ENCODE data around the gene TMEM53.

TMEM53 gene

DNA sequence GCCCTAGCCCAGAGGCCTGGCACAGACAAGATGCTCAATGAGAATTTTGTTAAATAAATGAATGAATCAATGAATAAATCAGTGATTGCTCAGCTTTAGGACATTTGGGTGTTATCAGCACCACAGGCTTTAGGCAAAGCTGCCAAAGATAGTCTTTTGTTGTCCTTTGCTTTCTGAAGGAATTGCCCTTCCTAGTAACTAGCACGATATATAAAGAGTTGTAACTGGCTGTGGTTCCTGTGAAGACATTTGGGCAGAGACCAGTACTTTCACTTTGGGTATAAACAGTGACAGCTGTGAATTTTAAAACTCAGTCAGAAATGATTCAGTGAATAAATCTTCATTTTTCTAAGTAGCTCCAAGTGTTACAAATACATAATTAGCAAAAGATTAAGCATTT is 43.4 kb upstream of the TMEM53 start:
- H3K36me3 ChIP-seq (ENCODE audit: insufficient read depth, low read length), result no peaks in the 10 kb centered on the region
- no peak for TF ChIP-seq FOXP2 (optimal IDR thresholded peaks at IDR 0.05; ENCODE audit: control extremely low read depth, extremely low read length, insufficient read depth)
- no peak for TF ChIP-seq EZH2 (IDR thresholded peaks at IDR 0.05)
- no peak for TF ChIP-seq POLR2AphosphoS5 (IDR thresholded peaks at IDR 0.05; ENCODE audit: borderline replicate concordance, low read depth, low read length)
- DNase-seq (ENCODE audit: low read depth, low spot score), result no peak
- peak overlapping the region; percentile 26 for H3K9ac ChIP-seq (ENCODE audit: insufficient read length)
- no peak overlapping the region for H3K4me3 ChIP-seq
- H3K9me3 ChIP-seq (ENCODE audit: low read depth, low read length), result no peaks in the 10 kb centered on the region
- no peak overlapping the region for H3K27ac ChIP-seq

DNA sequence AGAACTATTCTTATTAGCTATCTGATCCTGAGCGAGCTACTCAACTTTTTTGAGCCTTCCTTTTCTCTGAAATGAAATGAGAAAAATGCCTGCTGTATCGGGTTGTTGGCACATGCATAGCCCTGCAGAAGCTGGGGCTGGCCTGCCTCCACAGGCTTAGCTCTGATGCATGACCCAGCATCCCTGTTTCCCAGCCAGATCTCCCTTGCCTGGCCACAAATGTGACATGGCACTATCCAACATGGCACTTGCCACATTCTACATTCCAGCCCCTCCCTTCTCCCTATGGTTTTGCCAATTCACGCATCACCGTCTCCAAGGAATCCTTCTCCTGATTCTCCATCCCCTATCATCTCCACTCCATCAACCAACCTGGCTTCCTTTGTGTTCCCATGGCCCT is 42.9 kb upstream of the TMEM53 start:
- no peaks in the 10 kb centered on the region for H3K9me3 ChIP-seq (ENCODE audit: low read depth, low read length)
- TF ChIP-seq FOXP2 (optimal IDR thresholded peaks at IDR 0.05; ENCODE audit: control extremely low read depth, extremely low read length, insufficient read depth), result no peak
- H3K9ac ChIP-seq (ENCODE audit: insufficient read length), result no peak overlapping the region
- no peaks in the 10 kb centered on the region for H3K36me3 ChIP-seq (ENCODE audit: insufficient read depth, low read length)
- H3K27ac ChIP-seq, result no peak overlapping the region
- DNase-seq (ENCODE audit: low read depth, low spot score), result no peak
- H3K4me3 ChIP-seq, result no peak overlapping the region

DNA sequence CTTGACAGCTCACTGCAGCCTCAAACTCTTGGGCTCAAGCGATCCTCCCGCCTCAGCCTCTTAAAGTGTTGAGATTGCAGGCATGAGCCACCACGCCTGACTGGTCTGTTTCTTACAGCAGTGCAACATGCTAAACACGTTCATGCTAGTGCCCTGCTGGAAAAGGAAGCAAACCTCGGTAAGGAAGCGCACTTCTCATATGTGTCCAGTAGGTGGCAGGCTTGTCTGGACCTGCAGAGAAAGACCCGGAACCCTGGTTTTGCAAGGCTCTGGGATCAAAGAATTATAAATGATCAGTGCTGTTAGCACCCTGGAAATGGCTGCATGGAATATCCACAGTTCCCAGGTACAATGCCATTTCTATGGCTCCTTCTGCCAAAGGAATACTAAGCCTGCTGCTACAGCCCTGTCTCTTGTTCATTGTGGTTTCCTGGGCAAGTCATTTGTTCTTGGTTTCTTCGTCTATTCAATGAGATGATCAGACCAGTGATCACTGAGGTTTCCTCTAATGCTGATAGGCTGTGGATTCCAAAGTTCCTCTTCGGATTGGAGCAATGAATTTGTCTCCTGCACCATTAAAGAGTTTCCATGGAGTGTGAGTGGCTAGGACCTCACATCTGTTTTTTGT is 40.8 kb upstream of the TMEM53 start:
- no peak overlapping the region for H3K27ac ChIP-seq
- peak overlapping the region; percentile 32; the same call in 1 of the 2 replicates for H3K4me3 ChIP-seq
- no peak overlapping the region for H3K9ac ChIP-seq (ENCODE audit: insufficient read length)
- no peaks in the 10 kb centered on the region for H3K9me3 ChIP-seq (ENCODE audit: low read depth, low read length)
- peak; percentile 57 for DNase-seq (ENCODE audit: low read depth, low spot score)
- TF ChIP-seq POLR2AphosphoS5 (IDR thresholded peaks at IDR 0.05; ENCODE audit: borderline replicate concordance, low read depth, low read length), result no peak
- no peak for TF ChIP-seq EZH2 (IDR thresholded peaks at IDR 0.05)
- peak; percentile 9 for TF ChIP-seq FOXP2 (optimal IDR thresholded peaks at IDR 0.05; ENCODE audit: control extremely low read depth, extremely low read length, insufficient read depth)
- H3K36me3 ChIP-seq (ENCODE audit: insufficient read depth, low read length), result no peaks in the 10 kb centered on the region

DNA sequence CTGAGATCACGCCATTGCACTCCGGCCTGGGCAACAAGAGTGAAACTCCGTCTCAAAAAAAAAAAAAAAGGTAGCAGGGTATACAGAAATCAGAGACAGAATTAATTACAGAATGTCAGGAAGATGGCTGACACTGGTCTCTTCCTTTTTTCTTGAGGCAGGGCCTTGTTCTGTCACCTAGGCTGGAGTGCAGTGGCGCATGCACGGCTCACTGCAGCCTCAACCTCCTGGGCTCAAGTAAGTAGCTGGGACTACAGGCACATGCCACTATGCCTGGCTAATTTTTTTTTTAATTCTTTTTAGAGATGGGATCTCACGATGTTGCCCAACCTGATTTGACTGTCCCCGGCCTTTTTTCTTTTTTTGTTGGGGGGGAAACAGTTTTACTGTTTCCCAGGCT is 40.3 kb upstream of the TMEM53 start:
- Histone ChIP-seq H3K4me3 (no peak overlapping the region), H3K9ac (ENCODE audit: insufficient read length) (no peak overlapping the region), H3K27ac (no peak overlapping the region), H3K36me3 (ENCODE audit: insufficient read depth, low read length) (no peaks in the 10 kb centered on the region), H3K9me3 (ENCODE audit: low read depth, low read length) (no peaks in the 10 kb centered on the region)
- no peak for DNase-seq (ENCODE audit: low read depth, low spot score)
- TF ChIP-seq EZH2 (IDR thresholded peaks at IDR 0.05) (no peak), FOXP2 (optimal IDR thresholded peaks at IDR 0.05; ENCODE audit: control extremely low read depth, extremely low read length, insufficient read depth) (no peak), POLR2AphosphoS5 (IDR thresholded peaks at IDR 0.05; ENCODE audit: borderline replicate concordance, low read depth, low read length) (no peak)

DNA sequence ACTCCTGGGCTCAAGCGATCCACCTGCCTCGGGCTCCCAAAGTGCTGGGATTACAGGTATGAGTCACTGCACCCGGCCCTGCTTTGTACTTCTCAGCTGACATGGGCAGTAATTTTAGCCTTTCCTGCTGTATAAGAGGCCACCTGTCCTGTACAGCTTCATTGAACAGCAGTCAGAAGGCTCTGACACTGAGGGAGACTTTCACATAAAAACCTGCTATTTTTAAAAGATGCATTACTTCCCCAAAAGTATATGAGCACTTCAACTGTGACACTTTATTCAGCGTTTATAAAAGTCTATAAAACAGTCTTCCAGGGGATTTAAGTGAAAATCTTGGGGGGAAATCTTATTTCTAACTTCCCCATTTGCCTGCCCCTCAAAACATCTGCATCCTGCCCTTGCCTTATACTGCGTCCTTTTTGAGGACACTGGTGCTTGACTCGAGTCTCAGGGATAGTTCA is 39.1 kb upstream of the TMEM53 start:
- Histone ChIP-seq H3K9ac (ENCODE audit: insufficient read length) (no peak overlapping the region), H3K27ac (no peak overlapping the region)
- DNase-seq (ENCODE audit: low read depth, low spot score), result no peak

DNA sequence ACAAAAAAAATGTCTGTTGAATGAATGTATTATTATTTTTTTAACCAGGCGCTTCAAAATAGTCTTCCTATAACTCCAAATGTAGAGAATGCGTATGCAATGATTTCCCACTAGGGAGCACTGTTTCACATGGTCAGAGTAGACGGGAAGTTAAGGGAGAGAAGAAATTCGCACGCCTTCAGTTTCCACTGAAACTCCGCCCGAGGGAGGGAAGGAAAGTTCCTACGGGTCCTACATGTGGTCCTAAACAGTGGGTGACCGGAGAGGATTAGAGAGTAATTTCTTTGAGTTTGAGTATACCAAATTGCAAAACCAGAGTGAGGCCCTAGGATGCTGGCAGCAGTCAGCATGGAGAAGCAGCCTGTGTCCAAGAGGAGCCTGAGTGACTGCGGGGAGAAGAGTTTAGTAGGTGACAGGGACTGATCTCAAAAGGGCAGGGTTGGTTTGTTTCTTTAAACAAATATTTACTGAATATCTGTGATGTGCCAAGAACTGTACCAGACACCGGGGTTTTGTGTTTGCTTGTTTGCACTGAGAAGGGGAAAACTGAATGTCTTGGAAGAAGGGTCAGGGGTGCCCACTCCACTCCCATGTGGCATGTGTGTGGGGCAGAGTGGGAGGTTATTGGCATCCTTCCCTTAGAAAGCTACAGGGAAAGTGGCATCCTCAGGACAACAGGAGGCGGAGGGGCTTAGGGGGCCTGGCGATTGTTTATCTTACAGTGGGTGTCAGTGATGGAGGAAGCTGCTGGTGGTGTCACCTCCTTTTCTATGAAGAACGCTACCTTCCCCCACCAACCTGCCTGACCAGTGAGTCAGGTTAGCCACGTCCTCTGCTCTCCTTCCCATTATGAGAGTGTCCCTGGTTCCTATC is 33.9 kb upstream of the TMEM53 start:
- TF ChIP-seq POLR2AphosphoS5 (IDR thresholded peaks at IDR 0.05; ENCODE audit: borderline replicate concordance, low read depth, low read length), result no peak
- no peak for TF ChIP-seq FOXP2 (optimal IDR thresholded peaks at IDR 0.05; ENCODE audit: control extremely low read depth, extremely low read length, insufficient read depth)
- TF ChIP-seq EZH2 (IDR thresholded peaks at IDR 0.05), result no peak
- Histone ChIP-seq H3K9ac (ENCODE audit: insufficient read length) (no peak overlapping the region), H3K27ac (no peak overlapping the region), H3K36me3 (ENCODE audit: insufficient read depth, low read length) (no peaks in the 10 kb centered on the region), H3K9me3 (ENCODE audit: low read depth, low read length) (0 out of 2 replicates have a peak, but pooled peaks cover 2% of the 10 kb centered on the region), H3K4me3 (no peak overlapping the region)
- no peak for DNase-seq (ENCODE audit: low read depth, low spot score)

More for the DNA sequence above, 39.1 kb upstream of the TMEM53 start:
- TF ChIP-seq POLR2AphosphoS5 (IDR thresholded peaks at IDR 0.05; ENCODE audit: borderline replicate concordance, low read depth, low read length) (no peak), EZH2 (IDR thresholded peaks at IDR 0.05) (no peak), FOXP2 (optimal IDR thresholded peaks at IDR 0.05; ENCODE audit: control extremely low read depth, extremely low read length, insufficient read depth) (no peak)
- H3K4me3 ChIP-seq, result no peak overlapping the region
- no peaks in the 10 kb centered on the region for H3K36me3 ChIP-seq (ENCODE audit: insufficient read depth, low read length)
- H3K9me3 ChIP-seq (ENCODE audit: low read depth, low read length), result 0 out of 2 replicates have a peak, but pooled peaks cover 2% of the 10 kb centered on the region

DNA sequence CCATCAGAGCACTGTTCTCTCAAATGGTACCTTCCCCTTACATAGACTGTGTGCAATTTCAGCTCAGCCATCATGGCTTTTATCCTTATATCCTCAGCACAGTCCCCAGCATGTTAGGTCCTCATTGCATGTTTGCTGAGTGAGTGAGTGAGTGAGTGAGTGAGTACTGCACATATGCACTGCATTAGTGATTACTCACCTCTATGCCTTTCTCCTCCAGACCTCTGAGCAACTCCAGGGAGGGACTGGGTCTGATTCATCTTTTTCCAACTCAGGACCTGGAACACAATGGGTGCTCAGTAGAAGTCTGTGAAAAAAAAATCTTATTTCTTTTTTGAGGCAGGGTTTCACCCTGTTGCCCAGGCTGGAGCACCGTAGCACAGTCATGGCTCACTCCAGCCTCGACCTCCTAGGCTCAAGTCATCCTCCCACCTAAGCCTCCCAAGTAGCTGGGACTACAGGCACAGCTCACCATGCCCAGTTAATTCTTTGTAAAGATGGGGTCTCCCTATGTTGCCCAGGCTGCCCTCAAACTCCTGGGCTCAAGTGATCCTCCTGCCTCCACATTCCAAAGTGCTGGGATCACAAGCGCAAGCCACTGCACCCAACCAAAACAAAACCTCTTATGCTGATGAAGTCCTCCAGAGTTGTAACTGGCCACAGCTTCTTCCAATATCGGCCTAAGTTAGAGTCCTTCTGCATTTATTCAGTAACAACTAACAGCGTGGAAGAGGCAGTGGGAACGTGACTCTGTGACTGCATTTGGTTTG is 33.0 kb upstream of the TMEM53 start:
- Histone ChIP-seq H3K9me3 (ENCODE audit: low read depth, low read length) (0 out of 2 replicates have a peak, but pooled peaks cover 2% of the 10 kb centered on the region), H3K36me3 (ENCODE audit: insufficient read depth, low read length) (no peaks in the 10 kb centered on the region), H3K4me3 (no peak overlapping the region), H3K27ac (no peak overlapping the region), H3K9ac (ENCODE audit: insufficient read length) (no peak overlapping the region)
- no peak for DNase-seq (ENCODE audit: low read depth, low spot score)
- no peak for TF ChIP-seq EZH2 (IDR thresholded peaks at IDR 0.05)
- TF ChIP-seq POLR2AphosphoS5 (IDR thresholded peaks at IDR 0.05; ENCODE audit: borderline replicate concordance, low read depth, low read length), result no peak
- TF ChIP-seq FOXP2 (optimal IDR thresholded peaks at IDR 0.05; ENCODE audit: control extremely low read depth, extremely low read length, insufficient read depth), result no peak

DNA sequence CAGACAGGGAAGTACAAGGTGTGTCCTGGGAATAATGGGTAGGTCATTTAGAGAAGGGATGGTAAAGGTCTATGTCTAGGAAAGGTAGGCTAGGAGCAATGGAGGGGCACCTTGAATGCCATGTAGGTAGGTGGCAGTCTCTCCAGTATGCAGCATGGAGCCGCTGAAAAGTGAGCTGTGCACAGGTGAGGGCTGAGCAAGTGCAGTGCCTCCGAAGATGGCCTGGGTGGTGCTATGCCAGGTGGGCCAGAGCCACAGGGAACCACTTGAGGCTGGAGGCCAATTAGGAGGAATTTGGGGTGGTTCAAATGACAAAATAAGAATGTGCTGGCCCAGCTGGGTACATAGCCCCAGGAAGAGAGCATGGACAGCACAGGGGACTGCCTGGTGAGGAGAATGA is 31.7 kb upstream of the TMEM53 start:
- no peak for DNase-seq (ENCODE audit: low read depth, low spot score)
- TF ChIP-seq EZH2 (IDR thresholded peaks at IDR 0.05) (no peak), FOXP2 (optimal IDR thresholded peaks at IDR 0.05; ENCODE audit: control extremely low read depth, extremely low read length, insufficient read depth) (no peak)
- Histone ChIP-seq H3K36me3 (ENCODE audit: insufficient read depth, low read length) (no peaks in the 10 kb centered on the region), H3K4me3 (no peak overlapping the region), H3K9ac (ENCODE audit: insufficient read length) (no peak overlapping the region), H3K27ac (no peak overlapping the region), H3K9me3 (ENCODE audit: low read depth, low read length) (0 out of 2 replicates have a peak, but pooled peaks cover 2% of the 10 kb centered on the region)
